ENCODE results near the gene TRIM24.
"Not testable (repeated sequence)": the region's sequence is repeated elsewhere in the genome, so short reads cannot be mapped to it uniquely, and the experiment has no call there.

The TRIM24 gene

DNA sequence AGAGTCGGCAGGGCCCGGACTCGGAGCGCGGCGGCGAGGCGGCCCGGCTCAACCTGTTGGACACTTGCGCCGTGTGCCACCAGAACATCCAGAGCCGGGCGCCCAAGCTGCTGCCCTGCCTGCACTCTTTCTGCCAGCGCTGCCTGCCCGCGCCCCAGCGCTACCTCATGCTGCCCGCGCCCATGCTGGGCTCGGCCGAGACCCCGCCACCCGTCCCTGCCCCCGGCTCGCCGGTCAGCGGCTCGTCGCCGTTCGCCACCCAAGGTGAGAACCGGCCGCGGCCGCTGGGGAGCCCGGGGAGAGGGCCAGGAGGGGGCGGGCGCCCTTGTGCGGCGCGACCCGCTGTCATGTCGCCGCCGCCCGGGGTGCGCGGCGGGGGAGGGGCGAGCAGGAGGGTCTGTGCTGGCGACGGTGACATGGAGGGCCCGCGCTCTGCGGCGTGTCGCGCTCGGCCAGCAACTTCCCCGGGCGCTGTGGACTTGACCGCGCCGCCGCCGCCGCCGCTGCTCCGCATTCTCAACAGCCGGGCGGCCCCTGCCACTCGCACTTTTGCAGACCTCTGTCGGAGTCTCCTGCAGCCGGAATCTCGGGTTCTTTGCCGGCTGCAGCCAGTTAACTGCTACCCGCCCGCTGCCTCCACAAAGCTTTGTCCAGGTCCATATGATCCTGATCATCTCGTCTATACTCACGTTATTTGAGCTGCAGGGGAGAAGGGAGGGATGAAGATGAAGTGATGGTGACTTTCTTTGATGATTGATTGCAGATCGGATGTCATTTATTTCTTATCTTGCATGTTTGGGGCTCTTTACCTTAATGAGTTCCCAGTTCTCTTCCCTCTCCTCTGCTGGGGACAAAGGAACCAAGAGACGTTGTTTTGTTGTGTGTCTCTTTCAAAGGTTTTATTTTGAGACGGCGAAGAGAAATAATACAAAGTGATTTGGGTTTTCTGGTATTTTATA, 869 bp downstream of the TRIM24 start:
- peak; percentile 68 to 84 for DNase-seq

DNA sequence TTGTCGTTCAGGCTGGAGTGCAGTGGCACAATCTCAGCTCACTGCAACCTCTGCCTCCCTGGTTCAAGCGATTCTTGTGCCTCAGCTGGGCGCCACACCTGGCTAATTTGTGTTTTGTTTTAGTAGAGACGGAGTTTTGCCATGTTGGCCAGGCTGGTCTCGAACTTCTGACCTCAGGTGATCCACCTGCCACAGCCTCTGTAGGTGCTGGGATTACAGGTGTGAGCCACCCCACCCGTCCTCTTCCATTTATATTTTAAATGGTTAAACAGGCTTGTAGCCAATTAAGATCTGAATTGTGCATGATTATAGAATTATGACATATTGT, 3.2 kb downstream of the TRIM24 start:
- peak in 1 of 2 experiments; percentile 23 for DNase-seq

DNA sequence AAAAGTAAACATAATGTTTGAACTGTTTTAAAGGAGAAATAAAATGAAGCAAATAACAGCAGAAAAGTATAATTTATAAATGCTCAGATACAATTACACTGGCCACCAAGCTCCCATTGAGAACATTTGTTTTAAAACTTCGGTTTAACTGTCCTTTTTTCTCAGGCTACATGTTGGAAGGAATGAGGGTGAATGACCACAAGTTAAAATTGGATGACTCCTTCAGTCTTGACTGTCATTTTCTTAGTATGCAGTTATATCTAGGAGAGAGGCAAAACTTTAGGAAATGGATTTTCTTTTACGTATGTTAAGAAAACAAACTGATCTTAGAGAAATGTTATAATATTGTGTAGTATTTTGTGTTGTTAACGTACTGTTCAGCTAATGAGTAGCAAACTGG, 5.0 kb downstream of the TRIM24 start:
- DNase-seq, result no peak

DNA sequence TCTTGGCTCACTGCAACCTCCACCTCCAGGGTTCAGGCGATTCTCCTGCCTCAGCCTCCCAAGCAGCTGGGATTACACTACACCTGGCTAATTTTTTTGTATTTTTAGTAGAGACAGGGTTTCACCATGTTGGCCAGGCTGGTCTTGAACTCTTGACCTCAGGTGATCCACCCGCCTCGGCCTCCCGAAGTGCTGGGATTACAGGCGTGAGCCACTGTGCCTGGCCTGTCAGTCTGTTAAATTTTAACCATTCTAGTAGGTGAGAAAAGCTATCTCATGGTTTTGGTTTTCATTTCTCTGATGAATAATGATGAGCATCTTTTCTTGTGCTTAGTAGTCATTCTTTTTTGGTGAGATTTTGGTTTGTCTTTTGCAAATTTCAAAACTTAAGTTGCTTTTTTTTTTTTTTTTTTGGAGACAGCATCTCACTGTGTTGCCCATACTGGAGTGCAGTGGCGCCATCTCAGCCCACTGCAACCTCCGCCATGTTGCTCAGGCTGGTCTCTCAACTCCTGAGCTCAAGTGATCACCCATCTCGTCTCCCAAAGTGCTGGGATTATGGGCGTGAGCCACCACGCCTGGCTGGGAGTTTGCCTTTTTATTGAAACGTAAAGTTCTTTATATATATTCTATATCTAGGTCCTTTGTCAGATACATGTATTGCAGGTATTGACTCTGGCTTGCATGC, 6.2 kb downstream of the TRIM24 start:
- DNase-seq, result not testable (repeated sequence)

DNA sequence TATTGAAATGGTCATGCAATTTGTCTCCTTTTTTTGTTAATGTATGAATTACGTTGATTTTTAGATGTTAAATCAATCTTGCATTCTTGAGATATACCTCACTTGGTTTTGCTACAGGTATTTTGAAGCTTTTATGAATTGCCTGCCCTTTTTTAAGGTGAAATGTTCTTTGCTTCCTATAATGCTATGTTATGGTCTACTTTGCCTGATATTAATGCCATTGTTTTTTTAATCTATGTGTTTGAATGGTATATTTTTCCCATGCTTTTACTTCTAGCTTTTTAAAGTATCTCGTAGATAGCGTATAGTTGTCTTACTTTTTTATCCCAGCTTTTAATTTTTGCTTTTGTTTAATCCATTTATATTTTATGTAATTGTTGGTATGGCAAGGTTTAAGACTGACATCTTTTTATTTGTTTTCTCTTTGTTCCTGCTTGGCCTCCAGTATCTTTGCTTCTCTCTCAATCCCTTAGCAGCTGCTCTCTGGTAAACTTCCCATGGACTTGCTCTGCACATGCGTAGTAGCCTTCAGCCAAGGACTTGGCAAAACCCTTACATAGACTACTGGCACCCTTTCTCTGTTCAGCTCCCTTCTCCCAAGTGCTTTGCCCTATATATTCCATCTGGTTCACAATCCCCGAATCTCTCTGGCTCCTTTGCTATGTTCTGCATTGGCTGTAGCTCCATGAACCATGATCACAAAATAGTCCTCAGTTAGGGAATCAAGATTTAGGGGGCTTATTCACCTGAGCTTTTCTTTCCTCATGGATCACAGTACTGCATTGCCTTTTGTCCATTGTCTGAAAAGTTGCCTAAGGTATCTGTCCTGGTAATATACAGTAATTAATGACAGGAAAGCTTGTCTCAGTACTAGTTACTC, 8.4 kb downstream of the TRIM24 start:
- DNase-seq, result peak in 1 of 2 experiments; percentile 20

DNA sequence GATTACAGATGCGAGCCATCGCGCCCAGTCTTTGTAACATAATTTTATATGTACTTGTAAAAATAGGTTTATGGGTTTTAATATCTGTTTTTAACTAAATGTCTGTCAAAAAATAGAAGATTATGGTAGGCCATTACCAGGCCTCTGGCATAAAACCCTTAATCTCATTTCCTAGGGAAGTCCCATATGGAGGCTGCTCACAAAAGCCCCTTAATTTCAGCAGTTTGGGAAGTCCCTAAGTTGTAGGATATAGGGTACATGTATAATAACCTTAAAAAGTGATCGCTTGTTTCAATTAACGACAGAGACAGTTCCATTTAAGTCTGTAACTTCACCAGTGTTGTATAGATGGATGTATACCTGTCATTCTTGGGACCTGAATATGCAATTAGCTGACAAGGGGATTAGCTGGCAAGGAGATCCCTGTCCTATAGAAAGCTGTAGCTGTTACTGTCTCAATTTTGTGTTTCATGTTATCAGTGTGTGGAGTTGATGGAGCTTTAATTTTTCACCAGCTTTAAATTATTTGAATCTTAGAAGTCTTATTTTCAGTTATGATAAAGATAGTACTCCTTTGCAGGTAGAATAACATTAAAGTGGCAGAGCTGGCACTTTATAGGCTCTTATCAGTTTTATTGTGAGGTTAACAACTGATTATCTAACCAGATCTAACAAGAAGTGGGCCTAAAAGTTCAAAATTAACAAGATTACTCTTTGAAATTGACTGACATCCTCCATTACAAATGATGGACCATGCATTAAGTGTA, 10.5 kb downstream of the TRIM24 start:
- no peak for DNase-seq

DNA sequence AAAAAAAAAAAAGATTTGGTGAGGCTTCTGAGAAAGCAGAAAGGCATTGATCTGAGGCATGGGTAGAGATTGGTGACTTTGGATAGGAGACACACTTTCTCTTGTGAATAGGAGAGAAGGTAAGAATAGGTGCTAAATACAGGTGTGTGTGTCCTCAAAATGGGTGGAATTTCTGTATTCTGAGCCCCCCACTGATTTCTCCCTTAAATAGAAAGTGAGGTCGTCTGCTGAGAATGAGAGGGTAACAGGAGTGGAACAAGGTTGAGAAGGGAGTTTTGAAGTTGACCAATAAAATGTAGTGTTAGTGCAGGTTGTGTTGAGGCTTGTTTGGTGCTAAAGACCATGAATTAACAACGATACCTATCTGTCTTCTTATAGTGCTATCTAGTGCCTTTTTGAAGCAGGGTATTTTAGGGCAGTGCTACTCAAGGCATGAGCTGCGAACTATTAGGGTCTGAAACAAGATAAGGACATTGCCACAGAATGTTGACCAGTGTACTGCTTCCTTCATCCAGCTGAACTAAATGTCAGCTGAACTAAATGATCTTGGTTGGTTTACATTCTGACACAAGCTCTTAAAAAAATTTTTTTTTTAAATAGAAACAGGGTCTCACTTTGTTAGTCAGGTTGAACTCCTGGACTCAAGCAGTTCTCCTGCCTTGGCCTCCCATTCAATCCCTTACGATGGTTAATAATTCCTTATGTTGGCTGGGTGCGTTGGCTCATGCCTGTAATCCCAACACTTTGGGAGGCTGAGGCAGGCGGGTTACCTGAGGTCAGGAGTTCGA, 12.4 kb downstream of the TRIM24 start:
- DNase-seq, result no peak

DNA sequence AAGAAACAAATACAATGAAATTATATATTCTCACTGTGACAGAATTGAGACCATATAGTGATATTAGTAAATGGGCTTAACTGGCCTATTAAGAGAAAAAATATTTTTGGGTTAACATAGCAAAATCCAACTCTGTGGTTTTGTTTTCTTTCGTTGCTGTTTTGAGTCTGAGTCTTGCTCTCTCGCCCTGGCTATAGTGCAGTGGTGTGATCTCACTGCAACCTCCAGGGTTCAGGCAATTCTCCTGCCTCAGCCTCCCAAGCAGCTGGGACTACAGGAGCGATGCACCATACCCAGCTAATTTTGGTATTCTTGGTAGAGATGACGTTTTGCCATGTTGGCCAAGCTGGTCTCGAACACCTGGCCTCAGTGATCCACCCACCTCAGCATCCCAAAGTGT, 15.3 kb downstream of the TRIM24 start:
- no peak for DNase-seq

DNA sequence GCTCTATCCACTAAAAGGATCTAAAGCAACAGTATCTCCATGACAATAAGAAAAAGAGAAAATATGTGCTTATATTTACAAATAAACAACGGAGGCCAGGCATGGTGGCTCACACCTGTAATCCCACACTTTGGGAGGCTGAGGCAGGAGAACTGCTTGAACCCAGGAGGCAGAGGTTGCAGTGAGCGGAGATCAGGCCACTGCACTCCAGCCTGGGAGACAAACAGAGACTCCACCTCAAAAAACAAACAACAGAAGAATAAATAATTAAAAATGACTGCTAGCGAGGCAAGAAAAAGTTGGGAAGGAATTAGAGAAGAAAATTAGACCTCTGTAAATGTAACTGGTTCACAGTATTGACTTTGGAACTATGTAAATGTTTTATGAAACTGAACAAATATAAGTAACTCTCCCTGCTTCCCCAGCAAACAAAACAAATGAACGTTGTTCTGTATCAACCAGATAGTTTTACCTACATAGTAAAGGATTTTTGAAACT, 17.1 kb downstream of the TRIM24 start:
- peak in 1 of 2 experiments; percentile 26 for DNase-seq

DNA sequence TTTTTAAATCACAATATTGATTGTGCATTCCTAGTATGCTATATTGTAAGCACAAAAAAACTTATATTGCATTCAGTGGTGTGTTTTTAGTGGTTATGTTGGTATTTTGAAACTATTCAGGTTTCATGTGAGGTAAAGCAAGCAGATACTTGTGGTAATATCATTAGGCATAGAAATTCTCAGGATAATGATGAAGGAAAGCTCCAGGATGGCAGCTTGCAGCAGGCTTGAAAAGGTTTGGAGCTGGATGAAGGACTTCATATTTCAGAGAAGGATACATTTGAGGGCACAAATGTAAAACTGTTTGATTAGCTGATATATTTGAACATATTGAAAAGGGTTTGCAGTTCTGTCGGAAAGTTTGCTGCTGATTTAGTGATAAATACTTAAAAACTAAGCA, 17.5 kb downstream of the TRIM24 start:
- DNase-seq, result no peak

DNA sequence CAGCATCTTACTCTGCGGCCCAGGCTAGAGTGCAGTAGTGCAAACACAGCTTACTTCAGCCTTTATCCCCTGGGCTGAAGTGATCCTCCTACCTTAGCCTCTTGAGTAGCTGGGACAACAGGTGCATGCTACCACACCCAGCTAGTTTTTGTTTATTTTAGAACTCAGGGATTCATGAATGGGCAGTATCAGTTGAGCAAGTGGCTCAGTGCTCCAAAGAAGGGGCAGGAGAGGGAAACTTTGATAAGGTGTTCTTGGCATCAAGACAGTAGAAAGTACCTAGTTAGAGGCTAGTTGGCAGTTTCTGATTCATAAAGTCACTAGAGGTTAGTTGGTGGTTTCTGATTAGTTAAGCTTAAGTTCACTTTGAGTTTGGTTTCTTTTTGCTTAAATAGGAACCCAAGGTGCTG, 18.4 kb downstream of the TRIM24 start:
- DNase-seq, result no peak

DNA sequence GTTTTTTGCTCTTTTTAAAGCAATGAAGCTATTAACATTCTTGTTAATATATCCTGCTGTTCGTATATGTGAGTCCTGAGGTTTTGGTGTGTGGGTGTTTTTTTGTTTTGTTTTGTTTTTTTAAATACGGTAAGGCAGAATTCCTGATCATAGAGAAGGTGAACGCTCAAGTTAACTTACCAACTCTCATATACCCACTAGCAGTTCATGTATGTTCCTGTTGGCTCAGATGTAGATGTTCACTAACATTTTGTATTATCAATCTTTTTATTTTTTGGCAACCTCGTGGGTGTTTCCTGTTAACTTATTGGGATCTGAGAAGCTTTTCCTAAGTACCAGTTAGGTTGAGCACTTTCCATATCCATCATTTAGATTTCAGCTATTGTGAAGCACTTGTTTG, 20.5 kb downstream of the TRIM24 start:
- DNase-seq, result no peak

DNA sequence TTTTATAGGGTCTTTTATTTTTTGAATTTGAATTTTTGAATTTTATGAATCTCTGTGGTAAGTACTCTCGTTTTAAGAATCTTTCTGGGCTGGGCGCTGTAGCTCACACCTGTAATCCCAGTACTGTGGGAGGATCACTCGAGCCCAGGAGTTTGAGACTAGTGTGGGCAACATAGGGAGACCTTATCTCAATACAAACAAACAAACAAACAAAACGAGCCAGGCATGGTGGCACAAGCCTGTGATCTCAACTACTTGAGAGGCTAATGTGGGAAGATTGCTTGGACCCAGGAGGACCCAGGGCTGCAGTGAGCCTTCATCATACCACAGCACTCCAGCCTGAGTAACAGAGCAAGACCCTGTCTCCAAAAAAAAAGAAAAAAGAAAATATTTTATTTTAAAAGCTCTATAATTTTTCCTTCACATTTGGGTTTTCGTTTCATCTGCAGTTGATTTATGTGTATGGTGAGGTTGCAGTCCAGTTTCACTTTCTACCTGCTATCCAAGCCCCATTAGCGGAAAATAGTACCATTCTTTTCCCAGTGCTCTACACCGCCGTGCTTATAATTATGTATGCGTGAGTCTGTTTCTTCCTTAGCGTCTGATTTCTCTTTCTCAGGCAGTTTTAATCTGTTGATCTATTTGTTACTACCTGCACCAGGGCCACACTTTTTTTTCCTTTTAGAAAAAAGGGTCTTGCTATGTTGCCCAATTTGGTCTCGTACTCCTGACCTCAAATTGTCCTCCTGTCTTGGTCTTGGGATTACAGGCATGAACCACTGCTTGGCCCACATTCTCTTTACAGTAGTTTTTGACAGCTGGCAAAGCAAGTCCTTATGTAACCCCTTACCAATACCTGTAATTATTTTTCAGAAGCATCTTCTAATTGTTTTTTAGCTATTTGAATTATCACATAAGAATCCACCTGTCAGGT, 21.7 kb downstream of the TRIM24 start:
- no peak for DNase-seq

DNA sequence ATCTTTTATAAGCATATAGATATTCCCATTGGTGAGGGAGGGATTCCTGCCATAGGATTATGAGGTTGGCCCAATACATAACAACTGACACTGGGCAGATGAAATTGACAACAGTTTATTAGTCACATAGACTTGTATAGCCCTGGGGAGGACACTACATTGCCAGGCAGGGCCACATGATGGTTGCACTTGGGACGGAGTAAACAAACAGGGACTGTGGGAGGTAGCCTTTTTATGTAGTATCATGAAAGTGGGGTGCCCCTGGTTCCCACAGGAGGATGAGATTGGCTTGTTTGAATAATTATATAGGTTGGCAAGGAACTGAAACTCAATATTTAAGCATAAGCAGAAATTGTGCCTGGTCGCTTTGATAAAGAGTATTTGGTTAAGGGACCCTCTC, 23.5 kb downstream of the TRIM24 start:
- no peak for DNase-seq

DNA sequence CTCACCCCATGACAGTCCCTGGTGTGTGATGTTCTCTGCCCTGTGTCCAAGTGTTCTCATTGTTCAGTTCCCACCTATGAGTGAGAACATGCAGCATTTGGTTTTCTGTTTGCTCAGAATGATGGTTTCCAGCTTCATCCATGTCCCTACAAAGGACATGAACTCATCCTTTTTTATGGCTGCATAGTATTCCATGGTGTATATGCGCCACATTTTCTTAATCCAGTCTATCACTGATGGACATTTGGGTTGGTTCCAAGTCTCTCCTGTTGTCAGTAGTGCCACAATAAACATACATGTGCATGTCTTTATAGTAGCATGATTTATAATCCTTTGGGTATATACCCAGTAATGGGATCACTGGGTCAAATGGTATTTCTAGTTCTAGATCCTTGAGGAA, 25.4 kb downstream of the TRIM24 start:
- not testable (repeated sequence) for DNase-seq

DNA sequence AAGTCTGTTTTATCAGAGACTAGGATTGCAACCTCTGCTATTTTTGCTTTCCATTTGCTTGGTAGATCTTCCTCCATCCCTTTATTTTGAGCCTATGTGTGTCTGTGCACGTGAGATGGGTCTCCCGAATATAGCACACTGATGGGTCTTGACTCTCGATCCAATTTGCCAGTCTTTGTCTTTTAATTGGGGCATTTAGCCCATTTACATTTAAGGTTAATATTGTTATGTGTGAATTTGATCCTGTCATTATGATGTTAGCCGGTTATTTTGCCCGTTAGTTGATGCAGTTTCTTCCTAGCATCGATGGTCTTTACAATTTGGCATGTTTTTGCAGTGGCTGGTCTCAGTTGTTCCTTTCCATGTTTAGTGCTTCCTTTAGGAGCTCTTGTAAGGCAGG, 29.1 kb downstream of the TRIM24 start:
- DNase-seq, result not testable (repeated sequence)

DNA sequence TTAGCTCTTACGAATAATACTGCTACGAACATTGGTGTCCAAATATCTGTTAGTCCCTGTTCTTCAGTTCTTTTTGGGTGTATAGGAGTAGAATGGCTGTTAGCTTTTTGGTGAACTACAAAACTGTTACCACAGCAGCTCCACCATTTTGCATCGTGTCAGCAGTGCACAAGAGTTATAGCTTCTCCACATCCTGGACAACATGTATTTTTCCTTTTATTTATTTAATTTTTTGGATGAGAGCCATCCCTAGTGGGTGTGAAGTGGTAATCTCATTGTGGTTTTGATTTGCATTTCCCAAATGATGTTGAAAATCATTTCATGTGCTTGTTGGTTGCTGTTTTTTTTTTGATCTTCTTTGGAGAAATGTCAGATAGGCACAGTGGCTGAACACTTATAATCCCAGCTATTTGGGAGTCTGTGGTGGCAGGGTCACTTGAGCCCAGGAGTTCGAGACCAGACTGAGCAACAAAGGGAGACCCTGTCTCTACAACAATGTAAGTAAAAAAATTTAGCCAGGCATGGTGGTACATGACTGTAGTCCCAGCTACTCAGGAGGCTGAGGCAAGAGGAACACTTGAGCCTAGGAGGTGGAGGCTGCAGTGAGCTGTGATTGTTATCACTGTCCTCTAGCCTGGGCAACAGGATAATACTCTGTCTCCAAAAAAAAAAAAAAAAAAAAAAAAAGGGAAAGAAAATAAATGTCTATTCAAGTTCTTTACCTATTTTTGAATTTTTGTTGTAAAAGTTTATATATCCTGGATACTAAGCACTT, 31.7 kb downstream of the TRIM24 start:
- no peak for DNase-seq

DNA sequence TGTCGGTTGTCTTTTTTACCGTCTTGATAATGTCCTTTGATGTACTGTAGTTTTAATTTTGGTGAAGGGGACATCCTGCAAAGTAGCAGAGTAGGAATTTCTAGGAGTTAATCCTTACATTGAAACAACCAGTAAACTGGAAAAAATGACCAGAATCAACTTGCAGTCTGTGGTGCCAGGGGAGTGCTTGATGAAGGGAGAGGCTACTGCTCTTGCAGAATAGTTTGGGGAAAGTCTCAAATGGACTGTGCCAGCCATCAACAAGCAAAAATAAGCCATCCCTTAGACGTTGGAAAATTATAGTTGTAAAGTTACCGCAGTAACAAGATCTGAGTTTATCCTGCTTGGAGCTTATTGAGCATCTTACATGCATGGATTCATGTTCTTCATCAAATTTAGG, 32.4 kb downstream of the TRIM24 start:
- DNase-seq, result no peak

DNA sequence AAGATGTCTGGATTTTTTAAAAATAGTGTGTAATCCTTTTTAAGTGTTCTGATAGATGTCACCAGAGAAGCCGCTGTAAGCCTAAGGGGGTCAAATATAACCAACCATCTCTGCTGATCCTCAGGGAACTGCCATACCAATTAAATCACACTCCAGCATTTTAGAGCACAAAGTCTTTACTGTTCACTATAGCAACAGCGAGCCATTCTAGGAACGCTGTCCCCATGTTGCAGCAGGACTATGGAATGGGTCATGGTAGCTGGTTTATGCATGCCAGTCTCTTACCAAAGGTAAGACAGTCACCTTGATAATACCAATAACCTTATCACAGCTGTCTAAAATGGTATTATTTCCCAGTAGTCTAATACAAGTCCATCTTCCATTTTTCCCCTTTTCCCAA, 33.5 kb downstream of the TRIM24 start:
- no peak for DNase-seq
